ENCODE data around the gene TMEM250. TPM values are rescaled to one million over a fixed set of nuclear protein-coding genes. Genes with fewer than 3 reads are reported as not detected.

Gene TMEM250
- total and polyA plus RNA-seq, 9 of the 15 experiments (the other 6 are each of a cell fraction or from before 2014, with no cell fraction given): 0.32 to 44.6 (median 12.2) TPM

GRCh38 chr9:136122425-136123383, 4.0 kb upstream of the TMEM250 start (continued):
- 0 out of 2 replicates have a peak, but pooled peaks have one; percentile 18 for TF ChIP-seq ETS1 (conservative IDR thresholded peaks at IDR 0.05; ENCODE audit: control insufficient read depth, low read depth, low read length)
- no peak for TF ChIP-seq EZH2 (IDR thresholded peaks at IDR 0.05; ENCODE audit: borderline replicate concordance, low read depth, low read length)
- peak; percentile 24; the same call in 1 of the 2 replicates for TF ChIP-seq ZNF24 (IDR thresholded peaks at IDR 0.05)
- TF ChIP-seq CXXC5 (CRISPR knock-in tag; IDR thresholded peaks at IDR 0.05): 0 out of 2 replicates have a peak, but pooled peaks have one; percentile 9
- TF ChIP-seq SP1 (CRISPR knock-in tag; IDR thresholded peaks at IDR 0.05): peak; percentile 66; the same call in 1 of the 2 replicates
- TF ChIP-seq HDGF (IDR thresholded peaks at IDR 0.05): peak; percentile 80; the same call in 1 of the 2 replicates
- peak; percentile 8; the same call in 1 of the 2 replicates for TF ChIP-seq ZNF384 (IDR thresholded peaks at IDR 0.05; ENCODE audit: low read depth, low read length)
- peak; percentile 46; the same call in 1 of the 2 replicates for TF ChIP-seq CTBP1 (IDR thresholded peaks at IDR 0.05; ENCODE audit: borderline replicate concordance)
- peak; percentile 28 for TF ChIP-seq PCBP1 (IDR thresholded peaks at IDR 0.05; ENCODE audit: low read depth, low read length, poor library complexity, severe bottlenecking)
- no peak for TF ChIP-seq MXI1 (IDR thresholded peaks at IDR 0.05; ENCODE audit: low read depth, low read length)
- TF ChIP-seq YY1 (IDR thresholded peaks at IDR 0.05; ENCODE audit: borderline replicate concordance in 1 of 3, control insufficient read depth in 1 of 3, extremely low read depth in 1 of 3, insufficient read depth in 3 of 3, insufficient read length in 1 of 3, insufficient replicate concordance in 2 of 3, low read depth in 1 of 3, low read length in 2 of 3): peak in 1 of 3 experiments; percentile 31
- 0 out of 2 replicates have a peak, but pooled peaks have one; percentile 30 for TF ChIP-seq ZNF609 (CRISPR knock-in tag; IDR thresholded peaks at IDR 0.05; ENCODE audit: borderline replicate concordance)
- TF ChIP-seq MTA3 (IDR thresholded peaks at IDR 0.05; ENCODE audit: borderline replicate concordance): 0 out of 2 replicates have a peak, but pooled peaks have one; percentile 56
- no peak for TF ChIP-seq DACH1 (IDR thresholded peaks at IDR 0.05; ENCODE audit: partially characterized antibody)
- peak; percentile 99 for TF ChIP-seq STAG1 (CRISPR knock-in tag; IDR thresholded peaks at IDR 0.05; ENCODE audit: borderline replicate concordance)
- TF ChIP-seq L3MBTL2 (IDR thresholded peaks at IDR 0.05): peak; percentile 55
- TF ChIP-seq PHF20 (IDR thresholded peaks at IDR 0.05; ENCODE audit: partially characterized antibody): no peak
- TF ChIP-seq JUND (IDR thresholded peaks at IDR 0.05; ENCODE audit: borderline replicate concordance, low read depth, low read length): peak; percentile 40; the same call in 1 of the 2 replicates
- no peak for TF ChIP-seq JUND (tag; IDR thresholded peaks at IDR 0.05; ENCODE audit: borderline replicate concordance, low read depth, low read length)
- peak; percentile 92 for TF ChIP-seq RB1 (IDR thresholded peaks at IDR 0.05; ENCODE audit: low read depth)
